Measurements from ENCODE around the gene ITGB3. TPM values are rescaled to one million over a fixed set of nuclear protein-coding genes. Genes with fewer than 3 reads are reported as not detected.
A peak's percentile ranks its signal among the peaks of the same experiment; 100 is the strongest.

The ITGB3 gene
- total and polyA plus RNA-seq, 9 of the 15 experiments (the other 6 are each of a cell fraction or from before 2014, with no cell fraction given), result 0.08 to 2.6 (median 0.62) TPM; not detected in 1

GRCh38 chr17:47288531-47289116 lies 35.0 kb downstream of the ITGB3 start (continued):
- TF ChIP-seq ZNF592 (IDR thresholded peaks at IDR 0.05) (peak; percentile 96), PRDM10 (IDR thresholded peaks at IDR 0.05; ENCODE audit: partially characterized antibody) (peak; percentile 34), RERE (CRISPR knock-in tag; IDR thresholded peaks at IDR 0.05; ENCODE audit: borderline replicate concordance) (no peak), SIRT6 (IDR thresholded peaks at IDR 0.05; ENCODE audit: low read depth, low read length) (no peak), MAFK (IDR thresholded peaks at IDR 0.05; ENCODE audit: low read length) (peak; percentile 96), ERF (CRISPR knock-in tag; IDR thresholded peaks at IDR 0.05) (peak; percentile 63; the same call in 1 of the 2 replicates), HMG20B (CRISPR knock-in tag; IDR thresholded peaks at IDR 0.05) (no peak), EHMT2 (IDR thresholded peaks at IDR 0.05) (peak; percentile 91), FOXM1 (IDR thresholded peaks at IDR 0.05; ENCODE audit: low read depth) (peak; percentile 70), FOXM1 (CRISPR knock-in tag; IDR thresholded peaks at IDR 0.05; ENCODE audit: low read depth) (no peak), MEIS2 (IDR thresholded peaks at IDR 0.05; ENCODE audit: partially characterized antibody) (peak; percentile 39), MCM3 (IDR thresholded peaks at IDR 0.05) (no peak), MECOM (CRISPR knock-in tag; IDR thresholded peaks at IDR 0.05) (no peak; the same call in 1 of the 2 replicates)
